NCI-H1105 (cell line): Measurements from ENCODE around the gene C1orf232.

ENCODE experiments used
- DNase-seq: peaks from one replicate; lab custom pipeline; 2025; lab: John Stamatoyannopoulos, UW

The C1orf232 gene

GRCh38 chr1:26124418-26125331, 44.1 kb downstream of the C1orf232 start:
- no peak for DNase-seq

GRCh38 chr1:26122988-26123973, 45.5 kb downstream of the C1orf232 start:
- DNase-seq: no peak

DNA sequence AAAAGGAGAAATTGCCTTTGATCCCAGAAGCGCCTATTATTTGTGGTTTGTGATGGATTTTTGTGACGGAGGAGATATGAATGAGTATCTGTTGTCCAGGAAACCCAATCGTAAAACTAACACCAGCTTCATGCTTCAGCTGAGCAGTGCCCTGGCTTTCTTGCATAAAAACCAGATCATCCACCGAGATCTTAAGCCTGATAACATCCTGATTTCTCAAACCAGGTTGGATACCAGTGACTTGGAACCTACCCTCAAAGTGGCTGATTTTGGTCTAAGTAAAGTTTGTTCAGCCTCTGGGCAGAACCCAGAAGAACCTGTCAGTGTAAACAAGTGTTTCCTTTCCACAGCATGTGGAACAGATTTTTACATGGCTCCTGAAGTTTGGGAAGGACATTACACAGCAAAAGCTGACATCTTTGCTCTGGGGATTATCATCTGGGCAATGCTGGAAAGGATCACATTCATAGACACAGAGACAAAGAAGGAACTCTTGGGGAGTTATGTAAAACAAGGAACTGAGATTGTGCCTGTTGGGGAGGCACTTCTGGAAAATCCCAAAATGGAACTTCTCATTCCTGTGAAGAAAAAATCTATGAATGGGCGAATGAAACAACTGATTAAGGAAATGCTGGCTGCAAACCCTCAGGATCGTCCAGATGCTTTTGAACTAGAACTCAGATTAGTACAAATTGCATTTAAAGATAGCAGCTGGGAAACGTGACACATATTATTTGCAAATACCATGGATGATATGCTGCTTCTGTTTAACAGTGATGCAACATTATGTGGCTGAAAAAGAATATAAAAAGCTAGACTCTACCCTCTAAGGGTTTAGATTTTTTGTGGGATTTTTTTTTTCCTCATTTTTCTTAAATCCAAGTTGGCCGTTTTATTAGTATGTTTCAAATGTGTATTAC, 46.6 kb downstream of the C1orf232 start:
- DNase-seq: no peak

DNA sequence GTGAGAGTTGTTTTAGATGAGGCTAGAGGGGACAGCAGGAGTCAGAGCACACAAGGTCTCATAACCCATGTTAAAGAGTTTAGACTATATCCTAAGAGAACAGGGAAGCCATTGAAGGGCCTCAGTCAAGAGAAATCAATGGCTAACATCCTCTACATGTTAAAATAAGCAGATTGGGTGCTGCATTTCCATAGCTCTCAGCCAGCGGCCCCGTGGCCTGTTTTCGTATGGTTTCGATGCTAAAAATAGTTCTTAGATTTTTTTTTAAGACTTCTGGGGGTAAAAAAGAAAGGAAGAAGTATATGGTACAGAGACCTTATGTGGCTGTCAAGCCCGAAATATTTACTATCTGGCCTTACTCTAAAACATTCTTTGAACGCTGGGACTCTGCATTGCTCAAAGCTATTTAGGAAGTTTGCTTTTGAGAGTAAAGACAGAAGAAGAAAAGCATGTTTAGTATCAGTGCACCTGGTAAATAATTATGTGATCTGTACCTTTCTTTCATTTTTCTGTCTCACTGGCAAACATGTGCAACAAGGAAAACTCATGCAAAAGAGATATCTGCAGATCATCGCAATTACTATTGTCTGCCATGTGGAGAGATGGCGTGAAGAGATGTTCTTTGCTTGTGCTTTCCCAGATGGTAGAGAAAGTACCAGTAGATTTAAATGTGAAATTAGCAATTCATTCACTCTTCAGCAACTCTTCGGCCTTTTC, 48.7 kb downstream of the C1orf232 start:
- no peak for DNase-seq

DNA sequence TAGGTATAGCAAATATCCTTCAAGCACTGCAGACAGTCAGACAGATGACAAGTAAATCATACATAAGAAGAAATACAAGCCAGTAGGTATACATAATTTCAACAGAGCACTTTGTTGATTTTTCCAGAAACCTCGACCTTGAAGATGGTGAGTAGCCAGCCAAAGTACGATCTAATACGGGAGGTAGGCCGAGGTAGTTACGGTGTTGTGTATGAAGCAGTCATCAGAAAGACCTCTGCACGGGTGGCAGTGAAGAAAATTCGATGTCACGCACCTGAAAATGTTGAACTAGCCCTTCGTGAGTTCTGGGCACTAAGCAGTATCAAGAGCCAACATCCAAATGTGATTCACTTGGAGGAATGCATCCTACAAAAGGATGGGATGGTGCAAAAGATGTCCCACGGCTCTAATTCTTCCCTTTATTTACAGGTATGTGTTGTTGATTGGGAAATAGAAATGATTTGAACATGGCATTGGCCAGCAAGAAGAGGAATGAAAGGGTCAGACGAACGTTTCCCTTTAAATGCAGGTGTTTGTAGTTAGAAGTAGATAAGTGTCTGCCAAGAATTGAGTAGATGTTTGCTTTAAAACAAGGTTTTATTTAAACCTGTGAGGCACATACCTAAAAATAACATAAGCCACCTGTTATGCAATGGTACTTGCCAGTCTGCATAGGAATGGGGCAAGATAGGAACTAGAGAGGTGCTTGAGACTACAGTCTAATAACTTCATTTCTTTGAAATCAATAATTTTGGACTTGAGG, 54.4 kb downstream of the C1orf232 start:
- no peak for DNase-seq
